Astrocyte of the spinal cord (primary cell): ENCODE results near the gene NACA2.
"Not testable (repeated sequence)": the region's sequence is repeated elsewhere in the genome, so short reads cannot be mapped to it uniquely, and the experiment has no call there.

Experiments used
- DNase-seq: peaks from one replicate; pipeline ENCODE4 v3.0.0; 2011; ENCODE audit warnings: low read depth, low spot score
- H3K4me3 ChIP-seq: 2 replicates; pipeline ENCODE4 v1.5.1; 2011; ENCODE audit warnings: low read depth, mild to moderate bottlenecking, low read length, moderate library complexity
- CTCF ChIP-seq: IDR thresholded peaks from 2 replicates; pipeline ENCODE4 v1.5.1; 2012; ENCODE audit warnings: low read depth, mild to moderate bottlenecking, low read length, inconsistent platforms
- in situ Hi-C: cut with HindIII; loops from 2 replicates; pipeline ENCODE4 v1.10.0; 2017; ENCODE audit warnings: low sequenced_read_pairs

NACA2 gene

GRCh38 chr17:61587242-61587641 is 3.8 kb downstream of the NACA2 start:
- DNase-seq = no peak
- no peak for TF ChIP-seq CTCF
- in situ Hi-C loops = no loop called here
- H3K4me3 ChIP-seq = no peak overlapping the region

GRCh38 chr17:61586622-61587021 is 4.4 kb downstream of the NACA2 start:
- H3K4me3 ChIP-seq, in situ Hi-C loops, DNase-seq: not testable (repeated sequence)

DNA sequence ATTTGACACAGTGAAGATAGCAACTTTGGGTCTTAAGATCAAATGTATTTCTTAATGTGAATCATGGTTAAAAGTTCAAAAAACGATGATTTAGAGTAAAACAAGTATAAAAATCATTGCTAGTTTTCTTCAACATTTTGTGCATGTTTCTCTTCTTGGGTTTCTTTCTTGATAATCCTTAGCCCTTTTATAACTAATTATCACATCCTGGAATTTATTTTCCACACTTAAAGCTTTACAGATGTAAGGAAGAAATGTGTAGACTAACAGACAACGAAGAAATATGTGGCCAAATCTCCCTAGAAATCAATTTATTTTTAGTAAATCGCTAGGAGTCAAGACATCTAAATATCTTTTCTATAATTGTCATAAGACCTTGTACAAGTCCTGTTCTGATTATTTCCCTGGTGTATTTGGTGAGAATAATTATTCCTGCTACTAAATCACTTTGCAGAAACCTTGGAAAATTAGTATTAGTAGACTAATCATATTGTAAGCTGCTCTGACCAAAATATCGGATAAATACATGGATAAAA is 4.9 kb downstream of the NACA2 start:
- no peak overlapping the region for H3K4me3 ChIP-seq
- in situ Hi-C loops = no loop called here
- DNase-seq = no peak
- no peak for TF ChIP-seq CTCF

GRCh38 chr17:61584866-61585265 is 6.2 kb downstream of the NACA2 start:
- in situ Hi-C loops = no loop called here
- no peak for TF ChIP-seq CTCF
- no peak overlapping the region for H3K4me3 ChIP-seq
- DNase-seq = no peak

DNA sequence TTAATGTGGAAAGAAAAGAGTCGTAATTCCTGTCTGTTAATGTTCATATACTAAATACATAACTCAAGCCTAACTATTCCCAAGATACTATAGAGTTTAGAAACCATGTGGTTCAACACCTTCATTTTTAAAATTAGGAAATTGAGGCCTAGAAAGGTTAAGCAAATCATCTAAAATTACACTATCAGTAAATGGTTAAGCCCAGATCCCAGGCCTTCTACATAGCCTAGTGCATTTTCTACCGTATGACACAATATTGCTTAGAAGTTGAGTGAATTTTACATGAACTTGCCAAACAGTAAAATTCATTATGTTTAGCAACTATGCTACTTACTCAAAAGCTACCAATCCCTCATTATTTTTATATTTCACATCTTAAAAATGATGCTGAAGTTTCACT is 6.8 kb downstream of the NACA2 start:
- in situ Hi-C loops = no loop called here
- no peak for DNase-seq
- TF ChIP-seq CTCF = no peak
- no peak overlapping the region for H3K4me3 ChIP-seq

- no peak for DNase-seq
- H3K4me3 ChIP-seq = no peak overlapping the region
- TF ChIP-seq CTCF = no peak
- in situ Hi-C loops = no loop called here
These were observed 7.3 kb downstream of the NACA2 start for GRCh38 chr17:61583660-61584264.

- no peak overlapping the region for H3K4me3 ChIP-seq
- in situ Hi-C loops = no loop called here
- TF ChIP-seq CTCF = peak; percentile 28
- peak; percentile 47 for DNase-seq
These were observed 7.8 kb downstream of the NACA2 start for GRCh38 chr17:61583242-61583641.
